ENCODE results near the gene CCDC160.
"Not testable (repeated sequence)": the region's sequence is repeated elsewhere in the genome, so short reads cannot be mapped to it uniquely, and the experiment has no call there.

CCDC160 gene

GRCh38 chrX:134210465-134210864 is 26.5 kb upstream of the CCDC160 start:
- no peak overlapping the region for H3K4me3 ChIP-seq (ENCODE audit: low read depth, low read length)
- H3K27ac ChIP-seq = no peak overlapping the region
- TF ChIP-seq, protein P1, sequence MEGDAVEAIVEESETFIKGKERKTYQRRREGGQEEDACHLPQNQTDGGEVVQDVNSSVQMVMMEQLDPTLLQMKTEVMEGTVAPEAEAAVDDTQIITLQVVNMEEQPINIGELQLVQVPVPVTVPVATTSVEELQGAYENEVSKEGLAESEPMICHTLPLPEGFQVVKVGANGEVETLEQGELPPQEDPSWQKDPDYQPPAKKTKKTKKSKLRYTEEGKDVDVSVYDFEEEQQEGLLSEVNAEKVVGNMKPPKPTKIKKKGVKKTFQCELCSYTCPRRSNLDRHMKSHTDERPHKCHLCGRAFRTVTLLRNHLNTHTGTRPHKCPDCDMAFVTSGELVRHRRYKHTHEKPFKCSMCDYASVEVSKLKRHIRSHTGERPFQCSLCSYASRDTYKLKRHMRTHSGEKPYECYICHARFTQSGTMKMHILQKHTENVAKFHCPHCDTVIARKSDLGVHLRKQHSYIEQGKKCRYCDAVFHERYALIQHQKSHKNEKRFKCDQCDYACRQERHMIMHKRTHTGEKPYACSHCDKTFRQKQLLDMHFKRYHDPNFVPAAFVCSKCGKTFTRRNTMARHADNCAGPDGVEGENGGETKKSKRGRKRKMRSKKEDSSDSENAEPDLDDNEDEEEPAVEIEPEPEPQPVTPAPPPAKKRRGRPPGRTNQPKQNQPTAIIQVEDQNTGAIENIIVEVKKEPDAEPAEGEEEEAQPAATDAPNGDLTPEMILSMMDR (IDR thresholded peaks at IDR 0.05; ENCODE audit: low read depth, low read length, missing control alignments) = no peak
- no peaks in the 10 kb centered on the region for H3K27me3 ChIP-seq (replicated peaks)
- no peak for DNase-seq
- in situ Hi-C loops (cut with HindIII; ENCODE audit: low pct_ligation_motif_present, low sequenced_read_pairs) = no loop called here
- no peaks in the 10 kb centered on the region for H3K36me3 ChIP-seq (replicated peaks)

DNA sequence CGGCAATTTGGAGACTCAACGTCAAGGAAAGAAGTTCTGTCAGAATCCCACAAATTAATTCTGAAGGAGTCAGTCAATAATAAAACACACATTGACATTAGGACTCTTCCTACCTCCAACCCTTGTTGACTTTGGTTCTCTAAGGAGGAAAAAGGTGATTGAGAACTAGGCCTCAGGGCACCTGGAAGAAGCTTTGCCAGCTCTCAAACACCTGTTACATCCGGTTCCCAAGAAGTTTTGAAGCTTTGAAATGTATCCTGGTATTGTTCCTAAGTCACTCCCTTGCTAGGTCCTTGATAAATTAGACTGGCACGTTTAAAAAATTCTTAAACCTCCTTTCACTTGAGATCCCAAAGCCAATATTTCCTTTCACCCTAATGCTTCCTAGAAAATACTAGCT is 1.7 kb upstream of the CCDC160 start:
- TF ChIP-seq, protein P1 (IDR thresholded peaks at IDR 0.05; ENCODE audit: low read depth, low read length, missing control alignments) = no peak
- Histone ChIP-seq H3K36me3 (replicated peaks) (no peaks in the 10 kb centered on the region), H3K27ac (no peak overlapping the region), H3K4me3 (ENCODE audit: low read depth, low read length) (no peak overlapping the region), H3K27me3 (replicated peaks) (no peaks in the 10 kb centered on the region)
- no peak for DNase-seq
- in situ Hi-C loops (cut with HindIII; ENCODE audit: low pct_ligation_motif_present, low sequenced_read_pairs) = no loop called here

- H3K4me3 ChIP-seq (ENCODE audit: low read depth, low read length); DNase-seq; H3K27me3 ChIP-seq (replicated peaks); in situ Hi-C loops (cut with HindIII; ENCODE audit: low pct_ligation_motif_present, low sequenced_read_pairs); H3K27ac ChIP-seq; H3K36me3 ChIP-seq (replicated peaks): not testable (repeated sequence)
Observed at GRCh38 chrX:134238144-134238543, 1.2 kb downstream of the CCDC160 start.

GRCh38 chrX:134239016-134239415 is 2.0 kb downstream of the CCDC160 start:
- TF ChIP-seq, protein P1 (IDR thresholded peaks at IDR 0.05; ENCODE audit: low read depth, low read length, missing control alignments) = no peak
- Histone ChIP-seq H3K27me3 (replicated peaks) (no peaks in the 10 kb centered on the region), H3K4me3 (ENCODE audit: low read depth, low read length) (no peak overlapping the region), H3K27ac (no peak overlapping the region), H3K36me3 (replicated peaks) (no peaks in the 10 kb centered on the region)
- in situ Hi-C loops (cut with HindIII; ENCODE audit: low pct_ligation_motif_present, low sequenced_read_pairs) = no loop called here
- DNase-seq = no peak

DNA sequence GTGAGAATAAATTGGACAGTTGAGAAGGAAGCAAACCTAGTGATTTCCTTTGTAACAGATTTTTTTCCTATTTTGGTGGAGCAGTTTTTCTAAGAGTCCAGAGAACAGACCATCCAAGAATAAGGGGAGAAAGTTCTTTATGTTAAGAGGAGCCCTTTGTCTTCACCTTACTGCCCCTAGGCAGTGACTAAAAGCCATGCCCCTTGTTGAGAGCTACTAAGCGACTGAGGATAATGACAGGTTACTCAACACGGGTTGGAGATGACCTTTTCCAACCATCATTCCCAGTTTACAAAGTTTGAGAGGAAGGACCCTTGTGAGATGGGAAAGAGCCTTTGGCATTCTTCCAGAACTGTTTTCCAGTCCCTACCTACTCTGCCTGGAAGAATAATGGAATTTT is 3.2 kb downstream of the CCDC160 start:
- Histone ChIP-seq H3K27ac (no peak overlapping the region), H3K27me3 (replicated peaks) (no peaks in the 10 kb centered on the region), H3K36me3 (replicated peaks) (no peaks in the 10 kb centered on the region), H3K4me3 (ENCODE audit: low read depth, low read length) (no peak overlapping the region)
- TF ChIP-seq, protein P1 (IDR thresholded peaks at IDR 0.05; ENCODE audit: low read depth, low read length, missing control alignments) = no peak
- in situ Hi-C loops (cut with HindIII; ENCODE audit: low pct_ligation_motif_present, low sequenced_read_pairs) = no loop called here
- no peak for DNase-seq

- no peaks in the 10 kb centered on the region for H3K36me3 ChIP-seq (replicated peaks)
- in situ Hi-C loops (cut with HindIII; ENCODE audit: low pct_ligation_motif_present, low sequenced_read_pairs) = no loop called here
- no peak overlapping the region for H3K27ac ChIP-seq
- no peak for DNase-seq
- no peak overlapping the region for H3K4me3 ChIP-seq (ENCODE audit: low read depth, low read length)
- no peaks in the 10 kb centered on the region for H3K27me3 ChIP-seq (replicated peaks)
- TF ChIP-seq, protein P1 (IDR thresholded peaks at IDR 0.05; ENCODE audit: low read depth, low read length, missing control alignments) = no peak
Observed at GRCh38 chrX:134241960-134242619, 5.1 kb downstream of the CCDC160 start.

Data from brain microvascular endothelial cell (primary cell).